ENCODE measurements around the gene EPB42.

DNA sequence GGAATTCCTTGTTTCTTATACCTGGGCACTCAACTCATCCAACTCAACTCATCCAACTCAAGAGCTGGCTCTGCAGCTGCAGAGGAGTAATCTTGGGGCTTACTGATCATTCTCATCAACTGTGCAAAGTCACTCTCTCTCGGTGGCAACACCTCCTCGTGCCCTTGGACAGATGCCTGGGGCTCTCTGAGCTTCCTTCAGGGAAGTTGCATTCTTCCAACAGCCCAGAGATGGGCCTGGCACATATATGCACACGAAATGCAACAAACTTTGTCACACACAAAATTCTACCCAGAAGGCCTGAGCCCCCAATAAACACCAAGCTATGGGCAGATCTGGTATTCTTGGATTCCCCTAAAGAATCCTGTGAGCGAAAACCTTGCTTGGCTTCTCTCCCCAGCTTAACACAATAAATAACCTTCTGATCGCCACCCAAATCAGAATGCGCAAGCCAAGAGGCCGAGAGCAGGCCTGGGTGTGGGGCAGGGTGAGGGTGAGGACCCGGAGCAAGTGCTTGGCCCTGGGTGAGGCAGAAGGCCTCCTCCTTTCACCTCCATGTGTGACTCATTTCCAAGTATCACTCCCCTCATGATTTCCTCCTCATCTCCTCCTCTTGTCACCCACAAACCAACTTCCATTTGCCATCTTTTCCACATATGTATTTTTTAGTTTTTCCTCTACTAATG, 30.5 kb upstream of the EPB42 start:
- TF ChIP-seq, protein P1, sequence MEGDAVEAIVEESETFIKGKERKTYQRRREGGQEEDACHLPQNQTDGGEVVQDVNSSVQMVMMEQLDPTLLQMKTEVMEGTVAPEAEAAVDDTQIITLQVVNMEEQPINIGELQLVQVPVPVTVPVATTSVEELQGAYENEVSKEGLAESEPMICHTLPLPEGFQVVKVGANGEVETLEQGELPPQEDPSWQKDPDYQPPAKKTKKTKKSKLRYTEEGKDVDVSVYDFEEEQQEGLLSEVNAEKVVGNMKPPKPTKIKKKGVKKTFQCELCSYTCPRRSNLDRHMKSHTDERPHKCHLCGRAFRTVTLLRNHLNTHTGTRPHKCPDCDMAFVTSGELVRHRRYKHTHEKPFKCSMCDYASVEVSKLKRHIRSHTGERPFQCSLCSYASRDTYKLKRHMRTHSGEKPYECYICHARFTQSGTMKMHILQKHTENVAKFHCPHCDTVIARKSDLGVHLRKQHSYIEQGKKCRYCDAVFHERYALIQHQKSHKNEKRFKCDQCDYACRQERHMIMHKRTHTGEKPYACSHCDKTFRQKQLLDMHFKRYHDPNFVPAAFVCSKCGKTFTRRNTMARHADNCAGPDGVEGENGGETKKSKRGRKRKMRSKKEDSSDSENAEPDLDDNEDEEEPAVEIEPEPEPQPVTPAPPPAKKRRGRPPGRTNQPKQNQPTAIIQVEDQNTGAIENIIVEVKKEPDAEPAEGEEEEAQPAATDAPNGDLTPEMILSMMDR (IDR thresholded peaks at IDR 0.05 in 8 of 11, conservative IDR thresholded peaks at IDR 0.05 in 3 of 11): no peak
- TF ChIP-seq POLR2A (IDR thresholded peaks at IDR 0.05) (no peak), POLR2AphosphoS5 (IDR thresholded peaks at IDR 0.05) (no peak)
